Activated naive CD8-positive, alpha-beta T cell treated with anti-CD3 and anti-CD28 coated beads, Interleukin-2, amount 10 ng/mL, durations not matched to agents 7 days and 5 days (primary cell): ENCODE data around the gene SVOPL. TPM values are rescaled to one million over a fixed set of nuclear protein-coding genes. Genes with fewer than 3 reads are reported as not detected.

Experiments
- ATAC-seq: fragments of 150-1000 bp; cut with Tn5 transposase; one replicate; pipeline ENCODE4 v1.10.0; 2021; ENCODE audit warnings: low read depth, moderate library complexity
- POLR2A ChIA-PET: fragments of 350-600 bp; sonication (Branson Sonifier 250); formaldehyde crosslinking; loops from one replicate; lab custom pipeline; 2021; ENCODE audit warnings: antibody characterized with exemption; lab: Charles Lee
- DNase-seq: peaks from one replicate; pipeline ENCODE4 v3.0.0; 2021
- H3K27ac Mint-ChIP-seq: one replicate; pipeline ENCODE4 v1.8.0; 2022; ENCODE audit warnings: mild to moderate bottlenecking, mixed read lengths
- H3K27me3 Mint-ChIP-seq: one replicate; pipeline ENCODE4 v1.8.0; 2022; ENCODE audit warnings: mild to moderate bottlenecking, moderate library complexity, mixed read lengths
- H3K36me3 Mint-ChIP-seq: one replicate; pipeline ENCODE4 v1.8.0; 2021; ENCODE audit warnings: mild to moderate bottlenecking, mixed read lengths
- H3K4me1 Mint-ChIP-seq: one replicate; pipeline ENCODE4 v1.8.0; 2021; ENCODE audit warnings: mixed read lengths
- H3K4me3 Mint-ChIP-seq: one replicate; pipeline ENCODE4 v1.8.0; 2022; ENCODE audit warnings: mild to moderate bottlenecking, moderate library complexity, mixed read lengths
- H3K9me3 Mint-ChIP-seq: one replicate; pipeline ENCODE4 v1.8.0; 2021; ENCODE audit warnings: mixed read lengths
- total RNA-seq, 2 experiments: library from RNA; stranded (reverse); gene quantifications; one replicate each; pipeline ENCODE4 v1.2.3, GENCODE V29; 2021

The SVOPL gene
- total RNA-seq, 2 experiments from 2014 or later = 2.5 to 4.9 TPM

DNA sequence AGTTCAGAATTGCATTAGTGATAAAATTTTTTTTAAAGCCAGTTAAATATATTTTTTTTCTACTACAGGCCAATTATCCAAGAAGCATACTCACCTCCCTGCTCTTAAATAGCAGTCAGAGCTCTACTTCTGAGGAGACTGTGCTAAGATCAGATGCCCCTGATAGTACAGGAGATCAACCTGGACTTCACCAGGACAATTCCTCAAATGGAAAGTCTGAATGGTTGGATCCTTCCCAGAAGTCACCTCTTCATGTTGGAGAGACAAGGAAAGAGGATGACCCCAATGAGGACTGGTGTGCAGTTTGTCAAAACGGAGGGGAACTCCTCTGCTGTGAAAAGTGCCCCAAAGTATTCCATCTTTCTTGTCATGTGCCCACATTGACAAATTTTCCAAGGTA, 122.0 kb downstream of the SVOPL start:
- peaks cover 49% of the 10 kb centered on the region for H3K36me3 Mint-ChIP-seq
- no peak overlapping the region for H3K27ac Mint-ChIP-seq
- no peaks in the 10 kb centered on the region for H3K27me3 Mint-ChIP-seq
- H3K4me1 Mint-ChIP-seq = no peaks in the 10 kb centered on the region
- ATAC-seq (no peak), DNase-seq (no peak)
- POLR2A ChIA-PET = no interaction called here
- no peaks in the 10 kb centered on the region for H3K9me3 Mint-ChIP-seq
- no peak overlapping the region for H3K4me3 Mint-ChIP-seq

DNA sequence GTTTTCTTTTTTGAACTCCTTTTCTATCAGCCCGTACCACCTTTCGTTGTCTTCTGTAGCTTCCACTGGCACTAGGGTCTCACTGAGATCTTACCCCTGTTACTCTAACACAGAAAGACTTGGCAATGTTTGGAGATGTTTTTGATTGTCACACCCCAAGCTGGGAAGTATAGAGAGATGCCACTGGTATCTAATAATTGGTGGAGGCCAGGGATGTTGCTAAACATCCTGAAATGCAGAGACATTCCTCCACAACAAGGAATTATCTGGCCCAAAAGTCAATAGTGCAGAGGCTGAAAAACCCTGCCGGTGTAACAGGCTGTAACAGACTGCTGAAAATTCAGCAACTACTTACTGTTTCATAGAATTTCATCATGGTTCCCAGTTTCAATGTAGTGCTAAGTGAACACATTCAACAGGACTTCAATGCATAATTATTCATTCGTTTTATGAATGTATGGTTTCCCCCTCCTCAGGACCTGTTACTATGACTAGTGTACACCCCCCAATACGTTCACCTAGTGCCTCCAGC, 125.2 kb downstream of the SVOPL start:
- H3K9me3 Mint-ChIP-seq = no peaks in the 10 kb centered on the region

DNA sequence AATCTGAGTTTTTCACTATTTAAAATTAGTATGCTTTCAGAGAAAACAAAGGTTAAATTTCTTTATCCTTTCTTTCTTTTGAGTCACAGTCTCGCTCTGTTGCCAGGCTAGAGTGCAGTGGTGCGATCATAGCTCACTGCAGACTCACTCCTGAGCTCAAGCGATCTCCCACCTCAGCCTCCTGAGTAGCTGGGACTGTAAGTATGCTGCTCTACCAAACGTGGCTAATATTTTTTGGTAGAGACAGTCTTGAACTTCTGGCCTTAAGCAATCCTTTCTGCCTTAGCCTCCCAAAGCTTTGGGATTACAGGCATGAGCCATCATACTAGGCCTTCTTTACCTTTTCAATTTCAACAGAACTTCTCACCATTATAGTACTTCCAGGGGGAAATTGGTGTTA, 127.4 kb downstream of the SVOPL start:
- POLR2A ChIA-PET = no interaction called here
- ATAC-seq (no peak), DNase-seq (no peak)
- no peaks in the 10 kb centered on the region for H3K4me1 Mint-ChIP-seq
- H3K27ac Mint-ChIP-seq = no peak overlapping the region
- peaks cover 55% of the 10 kb centered on the region for H3K36me3 Mint-ChIP-seq
- H3K27me3 Mint-ChIP-seq = no peaks in the 10 kb centered on the region
- H3K4me3 Mint-ChIP-seq = no peak overlapping the region
- no peaks in the 10 kb centered on the region for H3K9me3 Mint-ChIP-seq

More for the DNA sequence above, 125.2 kb downstream of the SVOPL start:
- H3K27me3 Mint-ChIP-seq = no peaks in the 10 kb centered on the region
- no peak for ATAC-seq
- POLR2A ChIA-PET = interaction anchor here (1.1 kb wide), 1 partner anchor 91 kb away, joined by 3 read pairs; no protein-coding TSS in a partner anchor
- H3K27ac Mint-ChIP-seq = no peak overlapping the region
- no peaks in the 10 kb centered on the region for H3K4me1 Mint-ChIP-seq
- H3K36me3 Mint-ChIP-seq = peaks cover 49% of the 10 kb centered on the region
- DNase-seq = no peak
- H3K4me3 Mint-ChIP-seq = no peak overlapping the region

DNA sequence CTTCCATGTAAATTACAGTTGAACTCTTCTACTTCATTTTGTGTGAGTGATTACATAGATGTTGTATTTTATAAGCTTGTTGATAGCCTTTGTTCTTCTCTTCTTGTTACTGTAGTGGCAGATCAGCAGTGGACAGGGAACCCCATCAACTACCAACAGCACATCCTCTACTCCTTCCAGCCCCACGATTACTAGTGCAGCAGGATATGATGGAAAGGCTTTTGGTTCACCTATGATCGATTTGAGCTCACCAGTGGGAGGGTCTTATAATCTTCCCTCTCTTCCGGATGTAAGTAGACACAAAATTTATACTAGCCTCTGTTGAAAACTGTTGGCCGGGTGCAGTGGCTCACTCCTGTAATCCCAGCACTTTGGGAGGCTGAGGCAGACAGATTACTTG, 130.4 kb downstream of the SVOPL start:
- Mint-ChIP-seq H3K9me3 (peaks cover under 1% of the 10 kb centered on the region), H3K27me3 (no peaks in the 10 kb centered on the region), H3K36me3 (peaks cover 59% of the 10 kb centered on the region), H3K27ac (no peak overlapping the region), H3K4me3 (no peak overlapping the region), H3K4me1 (no peaks in the 10 kb centered on the region)
- no peak for DNase-seq
- no peak for ATAC-seq
- POLR2A ChIA-PET = no interaction called here

DNA sequence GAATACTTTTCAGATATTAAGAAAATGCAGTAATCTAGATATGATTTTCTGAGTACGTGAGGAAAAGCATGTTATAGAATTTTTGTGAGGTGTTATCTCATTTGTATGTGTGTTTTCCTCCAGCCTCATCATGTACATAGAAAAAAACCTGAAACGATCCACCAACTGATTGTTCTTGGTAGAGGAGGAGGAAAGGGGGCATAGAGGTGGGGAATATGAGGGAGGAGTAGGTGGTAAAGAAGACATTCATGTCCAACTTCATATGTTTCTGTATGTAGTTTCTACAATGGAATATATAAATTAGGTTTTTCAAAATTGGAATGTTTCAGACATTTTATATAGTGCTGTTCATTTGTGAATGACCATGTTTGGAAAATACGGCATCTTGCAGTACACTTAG, 131.7 kb downstream of the SVOPL start:
- H3K9me3 Mint-ChIP-seq = peaks cover 10% of the 10 kb centered on the region
- no peak overlapping the region for H3K4me3 Mint-ChIP-seq
- no peaks in the 10 kb centered on the region for H3K4me1 Mint-ChIP-seq
- no peaks in the 10 kb centered on the region for H3K27me3 Mint-ChIP-seq
- no peak for ATAC-seq
- no peak for DNase-seq
- no peak overlapping the region for H3K27ac Mint-ChIP-seq
- H3K36me3 Mint-ChIP-seq = peaks cover 68% of the 10 kb centered on the region
- POLR2A ChIA-PET = no interaction called here

DNA sequence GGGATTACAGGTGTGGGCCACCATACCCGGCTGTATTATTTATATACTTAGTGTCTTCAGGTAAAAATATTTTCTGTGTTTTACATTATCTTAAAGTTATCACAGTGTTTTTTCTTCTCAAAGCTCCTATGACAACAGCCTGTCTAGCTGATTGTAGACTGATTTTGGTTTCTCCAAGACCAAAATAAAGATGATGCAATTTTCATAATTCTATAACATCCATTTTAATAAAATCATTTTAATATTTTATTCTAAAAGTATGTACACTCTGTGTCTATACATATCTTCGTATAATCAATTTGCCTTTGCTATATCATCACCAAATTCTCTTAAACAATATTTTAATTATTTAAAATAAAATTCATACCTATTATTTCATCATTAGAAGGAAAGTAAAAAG, 132.5 kb downstream of the SVOPL start:
- Mint-ChIP-seq H3K4me1 (no peaks in the 10 kb centered on the region), H3K4me3 (no peak overlapping the region), H3K36me3 (peaks cover 68% of the 10 kb centered on the region), H3K27me3 (no peaks in the 10 kb centered on the region), H3K9me3 (peaks cover 16% of the 10 kb centered on the region), H3K27ac (no peak overlapping the region)
- POLR2A ChIA-PET = no interaction called here
- DNase-seq (no peak), ATAC-seq (no peak)

DNA sequence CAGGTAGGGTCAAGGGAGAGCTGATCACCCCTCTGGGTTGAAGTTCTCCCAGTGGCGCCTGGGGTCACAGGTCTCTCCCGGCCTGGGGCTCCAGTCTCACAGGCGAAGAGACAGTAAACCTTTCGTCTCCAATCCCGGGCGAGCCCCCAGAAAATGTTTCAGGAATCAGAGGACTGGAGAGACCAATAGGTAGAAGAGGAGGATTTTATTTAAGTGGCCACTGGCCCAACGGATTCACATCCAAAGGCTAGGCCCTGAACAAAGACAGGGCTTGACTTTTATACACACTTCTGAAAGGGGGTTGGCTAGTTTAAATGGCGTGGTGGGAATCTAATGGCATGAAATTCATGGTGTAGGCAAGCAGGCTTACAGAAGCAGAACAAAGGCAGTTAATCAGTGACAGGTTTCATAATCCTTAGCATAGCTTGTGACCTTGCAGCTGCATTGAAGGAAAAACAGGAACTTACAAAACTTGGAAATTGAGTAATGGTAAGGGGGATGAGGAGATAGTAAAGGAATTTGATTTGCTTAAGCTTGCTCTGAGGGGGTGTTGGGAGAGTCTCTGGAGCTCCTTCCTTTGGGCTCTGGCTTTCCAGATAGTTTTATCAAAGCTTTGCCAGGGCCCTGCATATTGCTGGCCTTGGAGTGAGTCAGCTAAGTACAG, 135.6 kb downstream of the SVOPL start:
- Mint-ChIP-seq H3K36me3 (peaks cover 85% of the 10 kb centered on the region), H3K27me3 (no peaks in the 10 kb centered on the region), H3K27ac (no peak overlapping the region), H3K4me3 (no peak overlapping the region), H3K9me3 (peaks cover 24% of the 10 kb centered on the region), H3K4me1 (no peaks in the 10 kb centered on the region)
- DNase-seq (no peak), ATAC-seq (no peak)
- POLR2A ChIA-PET = no interaction called here

DNA sequence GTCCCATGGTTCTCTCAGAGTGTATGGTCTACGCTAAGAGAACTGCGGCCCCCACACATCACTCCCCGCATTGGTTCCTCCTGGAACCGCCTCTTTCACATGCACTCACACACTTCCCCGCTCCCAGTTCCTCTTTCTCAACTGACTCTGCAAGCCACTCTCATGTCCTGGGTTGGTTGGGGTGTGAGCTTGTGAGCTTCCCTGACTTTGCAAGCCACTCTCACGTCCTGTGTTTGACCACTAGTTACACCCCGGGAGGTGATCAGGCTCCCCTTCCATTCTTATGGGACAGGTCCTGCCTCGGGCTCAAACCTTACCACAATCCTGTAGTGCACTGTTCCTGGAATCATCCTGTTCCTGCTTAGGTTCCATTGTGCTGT, 136.1 kb downstream of the SVOPL start:
- no peak for ATAC-seq
- Mint-ChIP-seq H3K27ac (no peak overlapping the region), H3K9me3 (peaks cover 26% of the 10 kb centered on the region), H3K4me1 (no peaks in the 10 kb centered on the region), H3K4me3 (no peak overlapping the region), H3K27me3 (no peaks in the 10 kb centered on the region), H3K36me3 (peaks cover 86% of the 10 kb centered on the region)
- no peak for DNase-seq
- POLR2A ChIA-PET = no interaction called here

DNA sequence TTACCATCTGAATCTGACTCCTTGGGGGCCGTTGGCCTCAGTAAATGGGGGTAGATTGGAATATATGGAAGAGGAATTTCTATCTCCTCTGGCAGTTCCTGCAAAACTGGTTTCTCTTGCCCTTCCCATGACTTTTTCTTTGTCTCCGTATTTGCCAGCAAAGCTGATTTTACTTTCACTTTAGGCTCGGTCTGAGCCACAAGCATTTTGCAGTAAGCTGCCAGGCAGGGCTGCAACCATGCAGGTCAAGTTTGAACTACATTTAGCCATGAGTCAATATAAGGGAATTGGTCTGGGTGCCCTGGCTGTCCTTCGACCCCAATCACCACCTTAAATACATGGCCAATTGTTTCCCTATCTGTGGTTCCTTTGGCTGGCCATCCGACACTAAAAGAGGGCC, 136.8 kb downstream of the SVOPL start:
- POLR2A ChIA-PET = no interaction called here
- H3K4me1 Mint-ChIP-seq = no peaks in the 10 kb centered on the region
- no peak for ATAC-seq
- no peak for DNase-seq
- peaks cover 87% of the 10 kb centered on the region for H3K36me3 Mint-ChIP-seq
- H3K27me3 Mint-ChIP-seq = no peaks in the 10 kb centered on the region
- peaks cover 27% of the 10 kb centered on the region for H3K9me3 Mint-ChIP-seq
- H3K27ac Mint-ChIP-seq = no peak overlapping the region
- H3K4me3 Mint-ChIP-seq = no peak overlapping the region

DNA sequence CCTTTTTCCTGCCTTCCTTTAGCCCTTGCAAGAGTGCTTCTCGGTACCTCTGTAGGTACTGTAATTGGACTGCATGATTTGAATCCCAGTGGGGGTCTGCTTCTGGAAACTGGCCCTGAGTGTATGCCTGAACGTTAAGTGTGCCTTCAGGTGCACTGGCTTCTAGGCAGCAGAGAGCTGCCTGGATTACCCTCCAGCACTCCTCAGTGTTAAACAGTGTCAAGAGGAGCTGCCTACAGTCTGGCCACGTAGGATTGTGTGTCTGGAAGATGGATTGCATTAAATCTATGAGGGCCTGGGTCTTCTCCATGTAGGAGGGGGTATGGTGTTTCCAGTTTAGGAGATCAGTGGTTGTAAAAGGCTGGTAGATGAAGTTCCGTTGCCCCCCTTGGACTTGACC, 137.4 kb downstream of the SVOPL start:
- H3K4me1 Mint-ChIP-seq = no peaks in the 10 kb centered on the region
- POLR2A ChIA-PET = no interaction called here
- no peak overlapping the region for H3K27ac Mint-ChIP-seq
- no peak for ATAC-seq
- H3K27me3 Mint-ChIP-seq = no peaks in the 10 kb centered on the region
- H3K36me3 Mint-ChIP-seq = peaks cover 87% of the 10 kb centered on the region
- H3K9me3 Mint-ChIP-seq = peaks cover 29% of the 10 kb centered on the region
- no peak for DNase-seq
- H3K4me3 Mint-ChIP-seq = no peak overlapping the region

DNA sequence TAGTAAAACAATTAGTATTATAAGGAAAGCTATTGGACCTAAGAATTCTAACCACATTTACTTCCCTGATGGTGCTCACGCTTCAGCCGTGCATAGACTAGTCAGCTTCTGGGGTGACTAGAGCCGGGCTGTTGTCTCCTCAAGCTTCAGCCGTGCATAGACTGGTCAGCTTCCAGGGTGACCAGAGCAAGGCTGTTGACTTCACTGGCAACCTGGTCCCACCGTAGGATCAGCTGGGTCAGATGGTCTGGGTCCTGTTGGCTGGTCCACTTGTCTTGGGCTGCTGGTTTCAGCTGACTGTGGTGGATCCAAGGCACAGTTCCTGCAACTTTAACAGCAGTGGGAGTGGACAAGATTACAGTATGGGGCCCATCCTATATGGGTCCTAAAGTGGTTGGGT, 141.7 kb downstream of the SVOPL start:
- Mint-ChIP-seq H3K36me3 (peaks cover 96% of the 10 kb centered on the region), H3K9me3 (peaks cover 37% of the 10 kb centered on the region), H3K4me3 (no peak overlapping the region), H3K27me3 (no peaks in the 10 kb centered on the region), H3K27ac (no peak overlapping the region), H3K4me1 (no peaks in the 10 kb centered on the region)
- no peak for DNase-seq
- no peak for ATAC-seq
- POLR2A ChIA-PET = no interaction called here

DNA sequence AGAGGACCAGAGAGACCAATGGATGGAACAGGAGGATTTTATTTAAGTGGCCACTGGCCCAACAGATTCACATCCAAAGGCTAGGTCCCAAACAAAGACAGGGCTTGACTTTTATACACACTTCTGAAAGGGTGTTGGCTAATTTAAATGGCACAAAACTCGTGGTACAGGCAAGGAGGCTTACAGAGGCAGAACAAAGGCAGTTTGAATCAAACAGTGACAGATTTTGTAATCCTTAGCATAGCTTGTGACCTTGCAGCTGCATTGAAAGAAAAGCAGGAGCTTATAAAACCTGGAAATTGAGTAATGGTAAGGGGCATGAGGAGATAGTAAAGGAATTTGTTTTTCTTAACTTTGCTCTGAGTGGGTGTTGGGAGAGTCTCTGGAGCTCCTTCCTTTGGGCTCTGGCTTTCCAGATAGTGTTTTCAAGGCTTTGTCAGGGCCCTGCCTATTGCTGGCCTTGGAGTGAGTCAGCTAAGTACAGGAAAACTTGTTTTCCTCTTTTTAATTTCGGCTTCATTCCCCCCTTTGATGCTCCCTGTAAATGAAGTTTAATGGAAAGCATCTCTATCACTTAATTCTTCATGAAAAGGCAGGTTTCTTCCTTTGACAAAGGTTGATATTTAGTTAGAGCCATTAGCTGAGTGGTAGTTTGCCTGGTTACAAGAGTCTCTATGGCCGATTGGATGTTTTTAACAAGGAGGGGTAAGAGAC, 144.2 kb downstream of the SVOPL start:
- no peak overlapping the region for H3K27ac Mint-ChIP-seq
- peaks cover 26% of the 10 kb centered on the region for H3K9me3 Mint-ChIP-seq
- peaks cover 91% of the 10 kb centered on the region for H3K36me3 Mint-ChIP-seq
- H3K4me1 Mint-ChIP-seq = no peaks in the 10 kb centered on the region
- POLR2A ChIA-PET = no interaction called here
- H3K4me3 Mint-ChIP-seq = no peak overlapping the region
- H3K27me3 Mint-ChIP-seq = no peaks in the 10 kb centered on the region
- no peak for DNase-seq
- ATAC-seq = no peak

DNA sequence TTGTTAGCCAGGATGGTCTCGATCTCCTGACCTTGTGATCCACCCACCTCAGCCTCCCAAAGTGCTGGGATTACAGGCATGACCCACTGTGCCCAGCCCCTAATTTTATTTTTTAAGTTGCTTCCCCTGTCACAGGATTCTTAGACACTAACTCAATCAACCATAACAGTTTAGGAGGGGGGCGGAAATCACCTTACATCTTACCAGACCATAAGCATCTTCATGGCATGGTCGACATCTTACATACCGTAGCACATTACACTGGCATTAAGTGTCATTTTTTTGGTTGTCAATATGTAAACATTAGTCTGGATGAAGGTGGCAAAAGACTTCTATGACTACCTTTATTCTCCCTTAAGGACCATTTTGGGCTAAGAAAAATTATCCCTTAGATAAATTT, 145.5 kb downstream of the SVOPL start:
- DNase-seq (no peak), ATAC-seq (no peak)
- Mint-ChIP-seq H3K4me3 (no peak overlapping the region), H3K27ac (no peak overlapping the region), H3K4me1 (no peaks in the 10 kb centered on the region), H3K9me3 (peaks cover 29% of the 10 kb centered on the region), H3K36me3 (peaks cover 84% of the 10 kb centered on the region), H3K27me3 (no peaks in the 10 kb centered on the region)
- POLR2A ChIA-PET = no interaction called here

DNA sequence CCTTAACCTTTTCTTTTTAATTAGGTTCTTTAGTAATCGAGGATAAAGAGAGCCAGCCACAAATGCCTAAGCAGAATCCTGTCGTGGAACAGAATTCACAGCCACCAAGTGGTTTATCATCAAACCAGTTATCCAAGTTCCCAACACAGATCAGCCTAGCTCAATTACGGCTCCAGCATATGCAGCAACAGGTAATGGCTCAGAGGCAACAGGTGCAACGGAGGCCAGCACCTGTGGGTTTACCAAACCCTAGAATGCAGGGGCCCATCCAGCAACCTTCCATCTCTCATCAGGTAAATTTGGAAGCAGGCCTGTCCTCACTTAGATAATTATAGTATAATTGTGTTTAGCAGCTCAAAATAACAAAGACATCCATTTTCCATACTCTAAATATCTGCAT, 146.5 kb downstream of the SVOPL start:
- H3K9me3 Mint-ChIP-seq = peaks cover 28% of the 10 kb centered on the region
- POLR2A ChIA-PET = no interaction called here
- no peak overlapping the region for H3K4me3 Mint-ChIP-seq
- H3K4me1 Mint-ChIP-seq = peaks cover 1% of the 10 kb centered on the region
- no peak for DNase-seq
- ATAC-seq = no peak
- H3K27me3 Mint-ChIP-seq = no peaks in the 10 kb centered on the region
- H3K27ac Mint-ChIP-seq = no peak overlapping the region
- H3K36me3 Mint-ChIP-seq = peaks cover 82% of the 10 kb centered on the region
